GM19025 (cell line): Measurements from ENCODE around the gene FAM13A.

Experiments
- ATAC-seq: cut with Tn5 transposase; IDR thresholded peaks from one replicate; pipeline ENCODE4 v1.9.1; 2021; ENCODE audit warnings: mild to moderate bottlenecking, low read depth, moderate library complexity; ENCODE audit not compliant: unreplicated experiment

Gene FAM13A

DNA sequence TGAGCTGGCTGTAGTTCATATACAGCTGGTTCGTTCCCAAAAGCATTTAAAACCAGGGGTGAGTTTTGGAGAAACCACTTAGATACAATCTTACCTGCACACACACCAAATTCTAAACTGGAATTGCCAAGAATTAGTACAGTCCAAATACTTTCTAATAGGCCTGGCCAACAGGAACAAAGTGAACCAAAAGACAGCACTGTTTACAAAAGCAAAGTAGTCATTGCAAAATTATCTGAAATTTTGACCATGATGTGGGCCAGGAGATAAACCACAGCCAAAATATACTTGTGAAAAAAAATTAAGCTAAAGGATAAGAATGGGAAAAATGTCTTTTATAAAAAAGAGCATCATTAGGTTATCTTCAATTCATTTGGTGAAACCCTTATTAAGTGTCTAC, 321.4 kb downstream of the FAM13A start:
- ATAC-seq = no peak

DNA sequence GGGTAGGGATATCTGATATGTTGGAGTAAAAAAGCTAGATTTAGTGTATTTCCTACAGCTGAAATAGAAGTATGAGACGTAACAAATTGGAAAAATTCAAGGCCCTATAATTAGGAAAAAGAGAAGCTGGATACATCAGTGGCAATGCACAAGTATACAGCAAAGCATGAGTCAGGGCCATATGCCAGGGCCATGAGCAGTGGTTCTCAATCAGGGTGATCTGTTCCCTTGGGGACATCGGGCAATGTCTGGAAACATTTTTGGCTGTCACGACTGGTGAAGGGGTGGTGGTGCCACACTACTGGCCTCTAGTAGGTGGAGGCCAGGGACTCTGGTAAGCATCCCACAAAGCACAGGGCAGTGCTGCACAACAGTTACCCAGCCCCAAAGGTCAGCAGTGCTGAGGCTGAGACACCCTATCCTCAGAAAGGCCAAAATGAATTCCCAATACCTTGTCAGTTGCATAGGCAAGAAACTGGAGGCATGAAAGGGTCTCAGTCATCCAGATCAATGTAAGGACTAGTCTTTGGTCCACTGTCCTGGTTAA, 322.5 kb downstream of the FAM13A start:
- ATAC-seq = no peak

DNA sequence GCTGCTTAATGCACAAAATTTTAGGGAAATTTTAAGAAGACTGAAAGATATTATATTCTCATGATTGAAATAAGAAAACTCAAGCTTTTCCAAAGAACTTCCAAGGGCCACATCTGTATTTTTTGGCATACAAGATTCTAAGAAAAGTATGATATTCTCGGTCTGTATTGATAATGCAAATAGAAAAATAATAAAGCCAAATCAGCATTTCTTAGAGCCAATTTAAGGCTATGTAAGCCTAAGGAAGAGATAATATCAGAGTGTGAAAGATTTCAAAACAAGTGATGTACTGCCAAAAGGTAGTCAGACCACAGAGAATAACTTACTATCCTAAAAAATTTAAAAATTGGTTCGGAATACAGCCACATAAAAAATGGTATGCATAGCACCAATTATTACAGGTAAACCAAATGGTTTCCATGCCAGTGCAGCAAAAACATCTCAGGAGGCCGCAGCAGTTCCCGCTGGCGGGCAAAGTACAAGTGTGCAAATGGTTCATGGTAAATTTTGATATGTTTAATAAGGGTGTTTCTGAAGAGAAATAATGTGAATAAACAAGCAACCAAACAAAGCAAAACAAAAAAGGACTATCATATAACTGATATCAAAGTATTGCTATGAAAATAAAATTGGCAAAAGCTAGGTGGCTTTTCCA, 324.1 kb downstream of the FAM13A start:
- no peak for ATAC-seq

DNA sequence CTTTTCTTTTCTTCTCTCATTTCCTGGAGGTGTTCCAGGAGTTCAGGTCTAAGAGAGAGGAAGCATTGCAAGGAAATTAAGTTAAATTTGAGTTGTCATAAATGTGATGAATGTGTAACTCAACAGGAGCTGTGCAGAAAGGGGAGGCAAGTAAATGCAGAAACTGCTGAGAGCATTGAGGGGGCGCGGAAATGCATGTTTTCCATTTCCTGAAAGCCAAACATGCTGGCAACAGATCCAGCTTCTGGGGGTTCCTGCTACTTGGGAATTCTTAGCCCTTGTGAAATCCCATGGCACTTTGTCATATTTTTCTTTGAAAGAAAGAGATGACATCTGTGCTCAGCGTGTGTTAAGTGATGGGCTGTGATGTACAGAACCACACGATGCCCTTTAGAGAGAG, 325.6 kb downstream of the FAM13A start:
- no peak for ATAC-seq

DNA sequence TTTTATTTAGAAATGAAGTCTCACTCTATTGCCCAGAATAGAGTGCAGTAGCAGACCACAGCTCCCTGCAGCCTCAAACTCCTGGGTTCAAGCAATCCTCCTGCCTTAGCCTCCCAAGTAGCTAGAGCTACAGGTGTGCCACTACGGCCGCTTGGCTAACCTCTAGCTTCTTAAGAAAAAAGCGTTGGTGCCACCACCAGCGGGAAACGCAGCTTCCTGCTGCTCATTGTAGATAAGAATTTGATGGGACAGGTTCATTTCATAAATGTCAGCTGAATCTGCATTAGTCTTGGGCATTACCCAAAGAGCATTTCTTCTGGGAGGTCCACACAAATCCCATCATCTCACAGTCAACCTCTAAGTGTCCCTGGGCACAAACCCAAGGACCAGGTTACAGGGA, 326.2 kb downstream of the FAM13A start:
- ATAC-seq = no peak

DNA sequence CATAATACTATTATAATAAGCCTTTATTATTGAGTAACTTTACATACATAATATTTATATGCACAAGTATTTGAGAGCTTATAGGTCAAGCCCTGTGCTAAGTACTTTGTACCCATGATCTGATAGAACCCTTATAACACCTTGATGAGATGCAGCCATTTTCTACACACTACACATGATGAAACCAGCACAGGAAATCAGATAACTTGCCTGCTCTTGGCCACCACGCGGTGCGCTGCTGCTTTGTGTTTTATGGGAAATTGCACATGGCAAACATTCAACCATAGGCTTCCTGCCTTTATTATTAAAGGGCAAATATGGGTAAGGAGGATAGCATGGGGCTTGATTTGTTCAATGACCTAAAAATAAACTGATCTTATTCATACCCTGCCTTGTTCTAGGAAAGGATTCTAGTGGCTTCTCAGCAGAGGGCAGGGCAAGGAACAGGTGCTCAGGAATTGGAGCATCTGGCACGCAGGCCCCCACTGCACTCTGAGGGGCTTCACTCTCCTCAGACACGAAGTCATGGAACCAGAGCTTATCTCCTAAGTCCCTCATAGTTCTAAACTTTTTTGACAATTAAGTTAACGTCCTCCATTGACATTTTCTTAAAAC, 327.7 kb downstream of the FAM13A start:
- ATAC-seq = no peak

DNA sequence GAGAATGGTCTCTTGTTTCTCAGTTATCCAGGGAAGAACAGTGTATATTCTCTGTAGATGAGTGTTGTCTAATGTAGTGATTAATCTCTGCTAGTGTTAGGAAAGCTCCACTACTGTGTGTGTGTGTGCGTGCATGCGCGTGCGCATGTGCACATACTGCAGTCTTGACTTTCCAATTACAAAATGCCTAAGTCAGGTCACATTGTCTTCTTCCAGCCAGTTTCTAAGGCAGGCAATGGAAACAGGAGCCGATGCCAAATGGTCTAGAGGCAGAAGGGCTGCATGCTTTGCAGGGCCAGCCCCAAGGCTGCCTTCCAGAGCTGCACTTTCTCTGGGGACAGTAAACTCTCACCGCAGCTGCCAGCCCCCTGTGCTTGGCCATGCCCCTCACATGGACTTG, 328.8 kb downstream of the FAM13A start:
- no peak for ATAC-seq

DNA sequence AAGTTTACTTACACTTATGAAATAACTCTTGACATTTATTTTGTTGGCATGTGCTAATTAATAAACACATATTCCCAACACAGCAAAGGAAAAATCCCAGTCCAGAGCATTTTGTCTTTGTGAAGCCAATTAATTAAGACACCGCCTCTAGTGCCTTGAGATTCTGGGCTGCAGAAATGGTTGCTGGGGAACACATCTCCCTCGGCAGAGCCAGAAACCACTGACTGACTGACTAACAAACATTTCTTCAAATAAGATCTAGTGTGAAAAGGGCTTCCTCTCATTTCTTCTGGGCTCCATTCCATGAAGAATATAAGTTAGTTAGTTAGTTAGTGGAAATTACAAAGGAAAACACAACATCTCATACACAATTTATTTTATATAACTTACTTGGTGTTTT, 331.0 kb downstream of the FAM13A start:
- ATAC-seq = no peak

DNA sequence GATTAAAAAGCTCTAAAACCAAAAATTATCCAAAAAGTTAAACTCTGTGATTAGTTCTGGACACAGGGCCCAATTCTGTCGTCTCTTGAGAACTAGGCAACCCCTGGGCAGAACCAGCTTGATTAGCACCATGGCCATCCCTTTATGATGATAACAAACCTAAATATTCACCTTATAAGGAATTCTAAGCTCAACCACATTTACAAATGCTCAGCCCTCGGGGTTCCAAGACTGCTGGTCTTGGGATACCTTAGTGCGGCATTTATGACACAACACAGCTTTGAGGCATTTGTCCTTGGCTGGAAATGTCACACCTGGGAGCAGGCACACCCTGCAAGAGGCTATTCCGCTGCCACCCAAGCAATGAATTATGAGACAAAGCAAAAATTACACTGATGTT, 331.8 kb downstream of the FAM13A start:
- no peak for ATAC-seq

DNA sequence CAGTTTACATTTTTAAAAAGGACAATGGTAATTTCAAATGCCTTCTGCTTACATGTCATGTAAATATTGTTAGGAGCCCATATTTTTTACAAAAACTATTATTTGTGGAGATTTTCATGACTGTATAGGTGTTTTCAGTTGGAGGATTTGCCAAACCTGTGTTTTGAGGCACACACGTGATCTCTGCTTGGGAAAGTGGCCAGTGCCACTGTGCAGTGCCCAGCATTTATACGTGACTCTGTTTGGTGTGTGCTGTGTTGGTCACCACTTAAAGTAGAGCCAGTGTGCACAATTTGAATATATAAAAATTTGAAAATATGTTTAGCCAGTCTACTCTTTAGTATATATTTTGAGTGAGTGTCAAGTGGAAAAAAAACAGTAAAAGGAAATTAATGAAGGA, 332.6 kb downstream of the FAM13A start:
- no peak for ATAC-seq

DNA sequence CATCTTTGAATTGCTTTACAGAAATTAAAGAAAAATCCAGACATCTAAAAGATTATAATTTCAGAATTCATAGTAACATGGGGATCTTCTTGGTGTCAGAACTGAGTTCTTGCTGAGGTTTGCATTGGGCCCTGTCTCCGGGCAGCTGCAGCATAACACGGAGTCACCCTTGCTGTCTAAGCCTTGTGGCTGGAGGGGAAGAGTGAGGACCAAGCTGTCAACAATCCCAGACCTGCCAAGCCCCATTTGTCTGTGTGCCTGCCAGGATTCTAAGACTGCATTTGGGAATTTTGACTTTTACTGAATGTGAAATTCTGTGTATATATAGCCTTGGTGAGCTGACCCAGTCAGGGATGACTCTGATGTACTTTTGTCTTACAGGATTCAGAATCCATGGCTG, 334.2 kb downstream of the FAM13A start:
- ATAC-seq = no peak

DNA sequence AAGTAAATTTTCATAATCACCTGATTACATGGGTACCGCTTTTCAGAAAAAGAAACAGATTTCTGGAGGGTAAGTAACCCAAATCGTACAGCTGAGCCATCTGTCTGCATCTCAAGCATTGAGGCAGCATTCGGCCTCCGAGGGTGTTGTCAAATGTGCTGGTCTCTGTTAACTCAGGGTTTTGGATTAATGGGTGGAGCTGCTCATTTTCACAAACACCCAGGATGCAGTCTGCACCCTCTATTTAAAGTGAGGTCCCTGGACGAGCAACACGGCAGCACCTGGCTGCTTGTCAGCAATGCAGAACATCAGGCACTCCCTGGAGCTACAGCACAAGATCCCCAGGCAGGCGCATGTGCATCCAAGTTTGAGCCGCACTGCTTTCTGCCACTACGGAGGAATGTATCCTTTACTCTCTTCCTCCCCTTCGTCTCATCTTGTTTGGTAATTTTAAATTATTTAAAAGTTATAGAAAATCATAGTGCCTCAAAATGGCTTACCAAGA, 334.7 kb downstream of the FAM13A start:
- ATAC-seq = no peak

DNA sequence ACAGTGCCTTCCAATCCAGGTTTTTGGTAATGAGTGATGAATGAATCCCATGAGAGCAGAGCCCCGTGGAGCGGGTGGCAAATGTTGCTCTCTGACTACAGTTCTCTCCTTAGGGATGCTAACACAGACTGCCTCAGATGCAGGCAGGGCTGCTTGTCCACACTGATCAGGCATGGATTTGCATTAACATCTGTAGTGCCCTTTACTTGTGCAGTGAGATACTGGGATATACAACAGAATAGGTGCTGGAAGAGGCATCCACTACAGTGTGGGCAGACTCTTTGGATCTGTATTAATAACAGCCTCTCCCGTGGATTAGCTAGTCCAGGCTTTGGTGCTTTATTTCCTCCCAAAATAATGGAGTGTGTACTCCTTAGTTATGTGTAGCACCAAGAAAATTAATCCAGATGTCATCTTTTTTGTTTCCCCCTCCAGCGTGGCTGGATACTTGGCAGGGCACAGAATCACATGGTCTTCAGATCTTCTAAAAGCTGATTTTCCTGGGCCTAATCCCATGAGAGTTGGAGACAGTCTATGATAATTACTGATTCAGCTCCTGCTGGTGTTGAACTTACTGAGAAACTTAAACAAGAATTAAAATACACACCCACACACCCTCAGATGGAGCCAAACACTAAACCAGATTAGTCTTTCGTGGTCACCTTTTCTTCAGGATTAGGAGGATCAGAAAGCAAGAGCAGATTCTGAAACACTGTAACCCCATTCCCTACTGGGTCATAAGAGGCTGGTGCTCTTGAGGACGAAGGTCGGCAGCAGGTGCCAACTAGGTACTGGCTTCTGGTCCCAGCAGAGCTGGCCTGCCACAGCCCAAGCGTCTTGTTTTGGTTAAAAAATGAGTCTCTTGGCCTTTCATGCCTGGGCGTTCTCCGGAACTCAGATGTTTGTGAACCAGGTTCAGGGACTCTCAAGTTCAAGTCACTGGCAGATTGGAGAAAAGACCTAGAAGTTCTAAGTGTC, 336.2 kb downstream of the FAM13A start:
- ATAC-seq = no peak

DNA sequence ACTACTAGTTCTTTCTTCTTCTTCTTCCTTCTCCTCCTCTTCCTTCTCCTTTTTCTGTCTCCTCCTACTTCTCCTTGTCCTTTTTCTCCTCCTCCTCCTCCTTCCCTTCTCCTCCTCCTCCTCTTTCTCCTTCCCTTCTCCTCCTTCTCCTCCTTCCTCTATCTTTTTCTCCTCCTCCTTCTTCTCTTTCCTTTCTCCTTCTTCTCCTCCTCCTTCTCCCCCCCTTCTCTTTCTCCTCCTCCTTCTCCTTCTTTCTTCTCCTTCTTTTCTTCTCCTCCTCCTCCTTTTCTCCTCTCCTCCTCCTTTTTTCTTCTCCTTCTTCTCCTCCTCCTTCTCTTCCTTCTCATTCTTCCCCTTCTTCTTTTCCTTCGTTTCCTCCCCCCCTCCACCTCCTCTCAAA, 337.6 kb downstream of the FAM13A start:
- ATAC-seq = no peak

DNA sequence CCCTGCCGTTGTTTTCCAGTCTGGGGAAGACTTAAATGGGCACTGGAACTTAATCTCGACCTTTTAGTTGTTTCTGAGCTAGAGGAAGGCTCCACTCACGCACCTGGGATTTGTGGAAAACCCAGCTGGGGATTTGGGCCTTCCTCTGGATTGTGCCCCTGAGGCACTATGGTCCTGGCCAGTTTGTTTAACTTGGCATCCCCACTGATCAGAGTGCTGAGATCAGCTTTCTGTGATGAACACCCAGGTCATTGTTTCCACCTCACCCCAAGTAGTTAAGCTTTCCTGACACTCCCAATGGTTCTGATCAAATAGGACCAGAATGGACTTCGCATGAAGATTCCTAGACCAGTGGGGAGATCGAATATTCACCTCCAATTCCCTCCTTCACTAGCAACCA, 338.9 kb downstream of the FAM13A start:
- ATAC-seq = no peak

DNA sequence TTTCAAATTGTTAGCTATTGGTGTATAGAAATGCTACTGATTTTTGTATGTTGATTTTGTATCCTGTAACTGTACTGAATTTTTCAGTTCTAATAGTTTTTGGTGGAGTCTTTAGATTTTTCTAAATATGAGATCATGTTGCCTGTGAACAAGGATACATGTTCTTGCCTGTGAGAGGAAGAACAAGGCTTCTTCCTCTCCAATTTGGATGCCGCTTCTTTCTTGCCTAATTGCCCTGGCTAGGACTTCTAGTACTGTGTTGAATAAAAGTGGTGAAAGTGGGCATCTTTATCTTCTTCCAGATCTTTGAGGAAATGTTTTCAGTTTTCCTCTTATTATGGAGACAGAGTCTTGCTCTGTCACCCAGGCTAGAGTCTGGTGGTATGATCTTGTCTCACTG, 343.2 kb downstream of the FAM13A start:
- ATAC-seq = no peak

DNA sequence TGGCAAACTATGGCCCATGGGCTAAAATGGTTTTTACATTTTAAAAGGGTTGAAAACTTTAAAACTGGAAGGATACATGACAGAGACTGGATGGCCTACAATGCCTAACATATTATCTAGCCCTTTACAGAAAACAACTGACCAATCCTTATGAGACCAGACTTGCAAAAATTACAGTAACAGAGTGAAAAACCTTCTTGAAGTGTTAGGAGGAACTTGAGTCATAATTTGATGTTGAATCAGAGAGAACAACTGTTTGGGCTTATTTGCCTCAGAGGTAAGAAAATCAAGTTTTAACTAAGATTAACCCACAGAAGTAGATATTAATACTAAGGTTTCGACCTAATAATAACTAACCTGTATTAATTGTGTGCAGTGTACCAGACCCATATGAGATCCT, 347.0 kb downstream of the FAM13A start:
- no peak for ATAC-seq

DNA sequence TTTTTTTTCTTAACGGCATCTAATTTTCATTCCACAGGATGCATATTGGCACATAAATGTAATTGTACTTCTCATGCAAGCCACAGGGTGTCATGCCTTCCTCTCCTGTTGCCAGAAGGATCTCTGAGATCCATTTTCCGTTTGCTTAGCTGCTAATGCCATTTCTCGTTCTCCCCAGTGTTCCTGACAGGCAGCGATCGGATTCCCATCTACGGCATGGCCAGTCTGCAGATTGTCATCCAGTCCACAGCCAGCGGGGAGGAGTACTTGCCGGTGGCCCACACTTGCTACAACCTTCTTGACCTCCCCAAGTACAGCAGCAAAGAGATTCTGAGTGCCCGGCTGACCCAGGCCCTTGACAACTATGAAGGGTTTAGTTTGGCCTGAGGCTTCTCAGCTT, 350.4 kb downstream of the FAM13A start:
- ATAC-seq = no peak

DNA sequence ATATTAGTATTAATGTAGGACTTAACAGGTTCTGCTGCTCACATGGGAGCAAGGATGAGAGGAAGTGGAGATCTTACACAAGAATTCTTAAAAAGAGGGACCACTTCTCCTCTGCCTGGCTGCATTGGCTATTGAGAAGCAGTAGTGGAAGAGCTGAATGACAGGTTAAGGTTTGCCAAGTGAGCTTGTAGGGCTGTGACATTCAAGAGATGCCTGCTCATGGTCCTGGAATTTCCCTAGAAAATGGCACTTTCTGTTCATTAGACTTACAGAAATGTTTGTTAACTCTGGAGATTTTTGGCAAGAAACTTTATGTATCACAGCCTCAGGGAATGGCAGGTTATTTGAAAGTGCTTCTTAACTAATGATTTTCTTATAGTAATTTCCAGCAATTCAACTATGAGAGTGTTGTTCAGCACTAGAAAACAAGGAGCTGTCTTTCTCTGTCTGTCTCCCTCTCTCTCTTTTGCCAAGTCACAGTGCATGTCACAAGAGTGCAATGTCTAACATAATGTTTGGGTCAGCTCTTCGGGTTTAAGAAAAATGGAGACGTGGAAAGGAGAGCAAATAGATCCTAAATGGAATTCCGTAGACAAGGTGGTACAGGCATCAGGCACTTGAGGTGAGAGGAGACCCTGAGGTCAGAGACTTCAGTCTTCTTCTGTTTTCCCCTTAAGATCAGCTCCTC, 351.0 kb downstream of the FAM13A start:
- ATAC-seq = no peak

DNA sequence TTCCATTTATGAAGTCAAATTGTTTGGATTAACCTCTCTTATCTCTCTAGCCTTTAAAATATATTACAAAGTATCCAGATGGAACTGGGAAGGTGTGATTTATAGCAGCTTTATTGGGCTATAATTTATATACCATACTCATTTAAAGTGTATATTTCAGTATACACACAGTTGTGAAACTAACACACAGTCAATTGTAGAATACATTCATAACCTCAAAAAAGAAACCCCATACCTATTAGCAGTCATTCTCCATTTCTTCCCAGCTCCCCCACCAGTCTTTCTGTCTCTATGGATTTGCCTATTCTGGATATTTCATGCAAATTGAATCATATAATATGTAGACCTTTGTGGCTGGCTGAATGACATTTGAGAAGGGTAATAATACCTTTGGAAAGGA, 351.8 kb downstream of the FAM13A start:
- ATAC-seq = no peak
